Measurements from ENCODE around the gene TMTC1. TPM values are rescaled to one million over a fixed set of nuclear protein-coding genes. Genes with fewer than 3 reads are reported as not detected.

Gene TMTC1
- total RNA-seq, 1 donor: 0.27 TPM

- no peak for DNase-seq (ENCODE audit: low read depth in 2 of 3, low spot score in 2 of 3)
Measured at GRCh38 chr12:29713729-29714128, 70.0 kb downstream of the TMTC1 start.

- DNase-seq (ENCODE audit: low read depth in 2 of 3, low spot score in 2 of 3): no peak
Measured at GRCh38 chr12:29711381-29711780, 72.4 kb downstream of the TMTC1 start.

- DNase-seq (ENCODE audit: low read depth in 2 of 3, low spot score in 2 of 3): no peak
Measured at GRCh38 chr12:29710104-29710503, 73.6 kb downstream of the TMTC1 start.

DNA sequence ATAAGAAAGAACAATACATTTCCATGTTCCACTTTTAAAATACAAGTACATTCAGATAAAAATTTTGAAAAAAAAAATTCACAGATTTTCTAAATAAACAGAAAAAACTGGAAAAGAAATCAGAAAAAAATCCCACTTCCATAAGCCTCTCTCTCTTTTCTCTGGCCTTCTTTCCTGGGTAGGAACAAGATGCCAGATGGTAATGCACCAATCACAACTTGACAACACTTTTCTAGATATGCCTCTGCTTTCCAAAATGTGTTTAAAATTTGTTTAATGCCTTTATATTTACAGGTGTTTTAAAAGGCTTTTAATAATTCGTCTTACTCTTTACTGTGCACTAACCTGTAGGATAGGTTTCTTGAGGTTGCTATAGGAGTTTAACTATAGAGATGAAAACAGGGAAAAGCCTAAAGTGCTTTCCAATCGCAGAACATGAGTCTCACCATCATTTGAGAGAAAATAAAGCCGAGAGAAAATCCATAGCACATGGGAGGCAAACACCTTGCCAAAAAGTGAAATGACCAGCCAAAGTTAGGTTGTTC is 74.2 kb downstream of the TMTC1 start:
- no peak for DNase-seq (ENCODE audit: low read depth in 2 of 3, low spot score in 2 of 3)

- no peak for DNase-seq (ENCODE audit: low read depth in 2 of 3, low spot score in 2 of 3)
Measured at GRCh38 chr12:29709054-29709453, 74.7 kb downstream of the TMTC1 start.

- no peak for DNase-seq (ENCODE audit: low read depth in 2 of 3, low spot score in 2 of 3)
Measured at GRCh38 chr12:29707846-29708245, 75.9 kb downstream of the TMTC1 start.

DNA sequence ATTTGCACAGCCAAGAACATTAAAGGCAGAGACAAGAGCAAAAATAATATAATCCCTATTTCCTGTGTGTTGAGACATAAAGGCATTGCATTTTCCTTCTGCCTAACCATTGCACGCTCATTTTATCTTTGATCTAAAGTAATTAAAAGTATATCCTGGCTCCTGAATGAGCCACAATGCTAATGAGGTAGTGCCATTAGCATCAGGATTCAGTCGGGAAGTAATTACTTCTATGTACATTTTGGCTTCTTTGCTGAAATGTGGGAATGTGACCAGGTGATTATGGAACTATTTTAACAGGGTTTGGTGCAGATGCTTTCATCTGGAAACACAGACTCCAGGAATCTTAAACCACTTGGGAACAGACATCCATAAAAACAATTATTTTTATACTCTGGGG is 77.4 kb downstream of the TMTC1 start:
- no peak for DNase-seq (ENCODE audit: low read depth in 2 of 3, low spot score in 2 of 3)

GRCh38 chr12:29703528-29703927 is 80.2 kb downstream of the TMTC1 start:
- no peak for DNase-seq (ENCODE audit: low read depth in 2 of 3, low spot score in 2 of 3)

DNA sequence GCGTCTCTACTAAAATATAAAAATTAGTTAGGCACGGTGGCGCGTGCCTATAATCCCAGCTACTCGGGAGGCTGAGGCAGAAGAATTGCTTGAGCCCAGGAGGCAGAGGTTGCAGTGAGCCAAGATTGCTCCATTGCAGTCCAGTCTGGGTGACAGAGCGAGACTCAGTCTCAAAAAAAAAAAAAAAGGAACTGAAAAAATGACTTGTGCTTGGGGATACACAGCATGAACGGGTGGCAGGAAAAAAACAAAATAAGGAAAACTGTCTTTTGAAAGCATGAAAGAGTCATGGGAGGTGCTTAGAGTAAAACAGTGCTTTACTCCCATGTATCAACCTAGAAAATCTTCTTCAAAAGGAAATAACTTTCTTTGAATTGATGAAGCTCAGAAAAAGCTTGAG is 80.8 kb downstream of the TMTC1 start:
- DNase-seq (ENCODE audit: low read depth in 2 of 3, low spot score in 2 of 3): no peak

GRCh38 chr12:29702222-29702621 is 81.5 kb downstream of the TMTC1 start:
- no peak for DNase-seq (ENCODE audit: low read depth in 2 of 3, low spot score in 2 of 3)

DNA sequence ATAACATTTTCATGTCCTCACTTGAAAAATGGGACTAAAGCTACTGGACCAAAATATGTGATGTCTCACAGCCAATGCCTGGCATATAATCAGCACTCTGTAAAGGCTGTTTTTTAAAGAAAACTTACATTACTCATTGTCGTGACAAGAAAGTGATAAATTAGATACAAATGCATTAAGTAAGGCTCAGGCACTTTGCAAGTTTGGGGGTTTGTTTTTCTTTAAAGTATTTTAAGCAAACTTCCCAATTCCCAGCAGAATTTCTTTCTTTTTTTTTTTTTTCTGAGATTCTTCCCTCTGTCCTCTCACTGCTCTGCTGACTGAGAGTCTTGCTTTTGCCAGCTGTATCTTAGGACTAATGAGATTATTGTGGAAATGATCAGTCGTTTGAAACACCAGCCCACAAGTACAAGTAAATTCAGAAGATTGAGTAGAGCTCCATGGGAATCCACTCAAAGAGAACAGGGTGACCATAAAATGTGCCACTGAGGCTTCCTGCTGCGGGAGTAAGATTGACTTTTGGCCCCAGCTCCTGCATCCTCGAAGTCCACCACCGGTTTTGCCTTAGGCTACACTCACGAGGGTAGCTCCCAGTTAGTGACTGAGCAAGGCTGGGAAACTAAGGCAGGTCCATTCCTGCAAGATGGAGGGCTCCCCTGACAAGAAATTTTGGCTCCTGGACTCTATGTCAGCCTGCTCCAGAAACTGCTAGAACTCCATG is 82.8 kb downstream of the TMTC1 start:
- DNase-seq (ENCODE audit: low read depth in 2 of 3, low spot score in 2 of 3): no peak

DNA sequence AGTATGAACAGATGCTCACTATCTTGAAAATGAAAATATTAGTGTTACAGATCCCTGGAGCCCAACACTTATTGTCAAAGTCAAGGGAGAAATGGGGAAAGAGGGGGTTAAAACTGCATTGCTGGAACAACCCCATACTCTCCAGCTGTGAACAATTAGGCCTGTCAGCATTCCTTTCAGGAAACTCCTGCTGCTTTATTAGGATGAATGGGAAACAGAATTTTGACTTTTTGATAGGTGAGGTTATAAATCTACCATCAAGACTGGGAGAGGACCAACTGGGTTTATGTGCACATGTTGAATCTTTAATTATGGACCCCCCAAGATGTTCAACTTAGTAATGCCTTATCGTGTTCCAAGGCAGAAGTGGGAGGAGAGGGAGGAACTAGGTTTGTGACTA is 85.0 kb downstream of the TMTC1 start:
- DNase-seq (ENCODE audit: low read depth in 2 of 3, low spot score in 2 of 3): no peak

- DNase-seq (ENCODE audit: low read depth in 2 of 3, low spot score in 2 of 3): no peak
Measured at GRCh38 chr12:29695800-29696199, 87.9 kb downstream of the TMTC1 start.

GRCh38 chr12:29695026-29695425 is 88.7 kb downstream of the TMTC1 start:
- no peak for DNase-seq (ENCODE audit: low read depth in 2 of 3, low spot score in 2 of 3)

GRCh38 chr12:29694002-29694401 is 89.7 kb downstream of the TMTC1 start:
- DNase-seq (ENCODE audit: low read depth in 2 of 3, low spot score in 2 of 3): no peak

- no peak for DNase-seq (ENCODE audit: low read depth in 2 of 3, low spot score in 2 of 3)
Measured at GRCh38 chr12:29692237-29692636, 91.5 kb downstream of the TMTC1 start.

DNA sequence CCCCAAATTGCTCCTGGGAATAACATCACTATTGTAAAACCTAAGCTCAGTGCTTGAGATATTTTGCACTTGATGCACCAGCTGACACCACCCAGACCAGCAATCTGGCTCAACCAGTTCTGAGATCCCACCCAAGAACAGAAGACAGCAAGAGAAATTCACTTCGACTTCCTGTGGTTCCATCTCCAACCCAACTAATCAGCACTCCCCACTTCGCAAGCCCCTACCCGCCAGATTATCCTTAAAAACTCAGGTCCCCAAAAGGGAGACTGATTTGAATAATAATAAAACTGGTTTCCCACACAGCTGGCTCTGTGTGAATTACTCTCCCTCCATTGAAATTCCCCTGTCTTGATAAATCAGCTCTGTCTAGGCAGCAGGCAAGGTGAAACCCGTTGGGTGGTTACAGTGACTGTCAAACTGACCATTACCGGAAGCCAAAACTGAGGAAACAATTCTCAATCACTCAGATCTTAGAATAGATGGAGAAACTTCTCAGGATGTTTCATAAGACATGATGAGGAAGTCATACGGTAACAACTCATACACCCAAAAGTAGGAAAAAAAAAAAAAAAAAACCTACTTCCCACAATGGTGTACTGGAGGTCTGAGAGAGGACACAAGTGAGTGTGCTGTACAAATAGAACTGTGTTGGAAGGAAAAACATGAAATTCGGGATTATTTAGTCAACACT is 92.4 kb downstream of the TMTC1 start:
- DNase-seq (ENCODE audit: low read depth in 2 of 3, low spot score in 2 of 3): peak in 1 of 3 donors; percentile 0

- DNase-seq (ENCODE audit: low read depth in 2 of 3, low spot score in 2 of 3): no peak
Measured at GRCh38 chr12:29690728-29691127, 93.0 kb downstream of the TMTC1 start.

DNA sequence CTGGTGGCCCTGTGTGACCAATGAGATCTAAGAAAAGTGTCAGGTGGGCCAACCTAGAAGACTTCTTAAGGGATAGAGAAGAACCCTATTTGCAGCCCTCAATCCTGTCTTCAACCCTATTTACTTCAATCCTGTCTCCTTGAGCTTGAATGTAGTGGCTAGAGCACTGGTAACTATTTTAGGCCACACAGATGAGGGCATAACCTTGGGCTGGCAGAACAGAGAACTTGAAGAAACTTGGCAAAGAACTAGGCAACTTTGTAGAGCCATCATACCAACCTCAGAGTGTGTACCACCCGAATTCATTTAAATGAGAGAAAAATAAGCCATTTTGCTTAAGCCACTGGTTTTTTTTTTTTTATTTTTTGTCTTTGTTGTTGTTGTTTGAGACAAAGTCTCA is 94.8 kb downstream of the TMTC1 start:
- no peak for DNase-seq (ENCODE audit: low read depth in 2 of 3, low spot score in 2 of 3)

- DNase-seq (ENCODE audit: low read depth in 2 of 3, low spot score in 2 of 3): no peak
Measured at GRCh38 chr12:29682088-29682487, 101.7 kb downstream of the TMTC1 start.

DNA sequence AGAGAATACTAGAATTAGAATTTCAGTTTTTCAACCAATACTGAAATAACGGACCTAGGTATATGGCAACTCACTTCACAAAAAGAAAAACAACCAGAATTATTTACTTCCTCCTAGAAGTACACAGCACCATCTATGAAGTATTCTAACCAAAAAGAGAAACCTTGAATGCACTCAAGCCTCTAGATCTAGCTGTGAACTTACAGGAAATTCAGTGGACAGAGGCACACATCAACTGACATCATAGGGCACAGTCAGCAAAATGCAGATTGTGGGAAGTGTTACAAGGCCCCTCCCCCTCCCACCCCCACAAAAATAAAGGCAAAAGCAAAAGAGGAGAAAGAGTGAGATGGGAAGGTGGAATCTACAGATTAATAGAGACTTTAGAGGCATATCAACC is 102.4 kb downstream of the TMTC1 start:
- DNase-seq (ENCODE audit: low read depth in 2 of 3, low spot score in 2 of 3): no peak

DNA sequence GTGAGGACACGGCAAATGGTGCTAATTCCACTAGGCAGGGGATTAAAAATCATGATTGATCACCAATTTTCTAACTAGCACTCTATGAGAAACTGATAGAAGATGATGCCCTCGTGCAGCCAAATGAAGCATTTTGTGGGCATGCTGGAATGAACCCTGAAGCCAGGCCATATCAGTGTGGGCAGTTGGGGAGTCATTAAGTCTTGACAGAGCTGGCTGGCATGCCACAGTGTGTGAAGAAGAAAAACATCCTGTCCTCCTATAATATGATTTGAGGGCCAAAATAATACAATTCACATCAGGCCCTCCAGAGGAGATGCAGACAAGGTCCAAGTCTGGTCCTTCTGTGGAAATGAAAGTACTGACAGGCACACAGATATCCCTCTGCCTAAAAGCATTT is 107.1 kb downstream of the TMTC1 start:
- no peak for DNase-seq (ENCODE audit: low read depth in 2 of 3, low spot score in 2 of 3)

Measured in hematopoietic multipotent progenitor cell (in vitro differentiated cells).